ENCODE data around the gene SPACDR.

The SPACDR gene

DNA sequence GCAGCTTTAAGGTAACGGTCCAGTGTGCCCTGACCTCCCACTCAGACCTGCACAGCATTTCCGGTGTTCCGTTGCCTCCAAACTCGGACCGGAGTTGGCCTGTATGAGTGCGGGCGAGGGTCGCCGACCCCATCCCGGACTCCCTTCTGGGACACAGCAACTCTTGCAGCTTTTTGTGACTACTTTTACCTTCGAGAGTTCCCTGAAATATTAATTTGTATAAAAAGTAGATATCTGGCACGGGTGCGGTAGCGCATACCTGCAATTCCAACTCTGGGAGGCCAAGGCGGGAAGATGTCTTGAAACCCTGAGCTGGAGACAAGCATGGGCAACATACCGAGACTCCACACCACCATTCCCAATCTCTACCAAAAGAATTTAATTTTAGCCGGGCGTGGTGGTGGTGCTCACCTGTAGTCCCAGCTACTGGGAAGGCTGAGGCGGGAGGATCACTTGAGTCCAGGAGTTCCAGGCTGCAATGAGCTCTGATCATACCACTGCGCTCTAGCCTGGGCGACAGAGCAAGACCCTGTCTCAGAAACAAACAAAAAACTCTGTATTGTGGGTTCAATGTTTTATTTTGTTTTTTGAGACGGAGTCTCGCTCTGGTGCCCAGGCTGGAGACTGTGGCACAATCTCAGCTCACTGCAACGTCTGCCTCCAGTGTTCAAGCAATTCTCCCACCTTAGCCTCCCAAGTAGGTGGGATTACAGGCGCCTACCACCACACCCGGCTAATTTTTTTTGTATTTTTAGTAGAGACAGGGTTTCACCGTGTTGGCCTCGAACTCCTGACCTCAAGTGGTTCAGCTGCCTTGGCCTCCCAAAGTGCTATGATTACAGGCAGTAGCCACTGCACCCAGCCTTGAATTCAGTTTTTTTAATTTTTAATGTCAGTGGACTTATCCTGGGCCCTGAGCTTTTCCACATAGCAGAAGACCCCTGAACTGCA is 26.6 kb downstream of the SPACDR start:
- no peak for DNase-seq (ENCODE audit: low read depth in 2 of 2, low spot score in 1 of 2)

DNA sequence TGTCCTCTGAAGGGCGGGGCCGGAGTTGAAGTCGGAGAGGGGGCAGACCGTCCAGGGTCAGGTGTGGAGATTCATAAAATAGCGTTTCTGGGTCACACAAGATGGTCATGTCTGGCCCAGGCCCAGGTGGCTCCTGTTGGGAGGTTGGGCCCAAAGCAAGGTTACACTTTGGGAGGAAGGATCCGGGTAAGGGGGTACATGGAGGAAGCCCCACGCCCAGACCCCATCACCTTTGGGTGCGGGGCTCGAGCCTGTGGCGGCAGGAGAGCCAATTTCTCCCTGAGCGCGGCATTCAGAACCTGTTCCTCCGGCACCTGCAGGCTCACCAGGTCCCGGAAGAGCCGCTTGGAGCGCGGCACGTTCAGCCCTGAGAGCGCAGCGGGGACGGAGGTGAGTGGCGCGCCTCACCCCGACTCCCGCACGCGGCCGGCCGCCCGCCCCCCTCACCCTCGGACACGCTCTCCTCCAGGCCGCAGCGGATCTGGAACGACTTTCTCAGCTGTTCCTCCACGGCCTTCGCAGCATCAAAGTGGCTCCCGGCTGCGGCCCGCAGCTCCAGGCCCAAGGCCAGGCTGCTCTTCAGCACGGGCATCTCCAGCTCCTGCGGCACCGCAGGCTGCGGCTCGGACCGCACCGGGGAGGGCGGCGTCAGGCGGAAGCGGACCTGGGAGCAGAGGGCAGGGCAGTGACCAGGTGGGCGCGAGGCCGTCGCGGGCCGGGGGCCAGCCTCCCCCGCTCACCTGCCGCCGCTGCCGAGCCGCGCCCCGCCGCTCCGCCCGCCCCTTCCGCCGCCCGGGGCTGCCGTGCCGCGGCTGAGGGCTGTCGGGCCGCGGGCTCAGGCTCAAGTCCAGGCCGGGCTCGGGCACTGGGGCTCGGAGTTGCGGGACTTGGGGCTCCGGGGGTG is 28.4 kb downstream of the SPACDR start:
- DNase-seq (ENCODE audit: low read depth in 2 of 2, low spot score in 1 of 2): peak in 1 of 2 donors; percentile 8

DNA sequence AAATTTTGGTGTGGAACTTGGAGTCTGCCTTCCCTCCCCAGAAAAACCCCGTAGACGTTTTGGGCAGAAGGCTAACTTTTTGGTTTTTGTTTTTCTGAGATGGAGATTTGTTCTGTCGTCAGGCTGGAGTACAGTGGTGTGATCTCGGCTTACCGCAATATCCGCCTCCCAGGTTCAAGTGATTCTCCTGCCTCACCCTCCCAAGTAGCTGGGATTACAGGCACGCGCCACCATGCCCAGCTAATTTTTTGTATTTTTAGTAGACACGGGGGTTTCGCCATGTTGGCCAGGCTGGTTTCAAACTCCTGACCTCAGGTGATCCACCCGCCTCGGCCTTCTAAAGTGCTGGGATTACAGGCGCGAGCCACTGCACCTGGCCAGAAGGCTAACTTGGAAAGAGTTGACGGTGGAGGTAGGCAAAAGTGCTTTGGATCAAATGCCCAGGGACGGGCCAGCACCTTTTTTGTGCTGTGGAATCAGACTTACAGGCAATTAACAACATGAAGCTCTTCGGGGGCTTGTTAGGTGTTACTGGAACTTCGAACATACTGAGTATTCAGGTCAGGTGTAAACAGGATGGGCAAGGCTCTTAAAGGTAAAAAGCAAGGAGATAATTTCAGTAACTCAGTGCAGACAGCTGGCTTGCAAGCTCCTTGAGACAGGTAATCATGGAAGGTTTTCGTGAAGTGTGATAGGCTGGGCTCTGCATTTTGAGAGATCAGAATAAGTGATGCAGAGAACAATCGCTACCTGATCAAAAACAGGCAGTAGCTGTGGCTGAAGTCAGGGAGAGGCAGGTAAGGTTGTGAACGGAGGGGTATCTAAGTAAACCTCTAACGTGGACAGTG is 29.5 kb downstream of the SPACDR start:
- no peak for DNase-seq (ENCODE audit: low read depth in 2 of 2, low spot score in 1 of 2)

DNA sequence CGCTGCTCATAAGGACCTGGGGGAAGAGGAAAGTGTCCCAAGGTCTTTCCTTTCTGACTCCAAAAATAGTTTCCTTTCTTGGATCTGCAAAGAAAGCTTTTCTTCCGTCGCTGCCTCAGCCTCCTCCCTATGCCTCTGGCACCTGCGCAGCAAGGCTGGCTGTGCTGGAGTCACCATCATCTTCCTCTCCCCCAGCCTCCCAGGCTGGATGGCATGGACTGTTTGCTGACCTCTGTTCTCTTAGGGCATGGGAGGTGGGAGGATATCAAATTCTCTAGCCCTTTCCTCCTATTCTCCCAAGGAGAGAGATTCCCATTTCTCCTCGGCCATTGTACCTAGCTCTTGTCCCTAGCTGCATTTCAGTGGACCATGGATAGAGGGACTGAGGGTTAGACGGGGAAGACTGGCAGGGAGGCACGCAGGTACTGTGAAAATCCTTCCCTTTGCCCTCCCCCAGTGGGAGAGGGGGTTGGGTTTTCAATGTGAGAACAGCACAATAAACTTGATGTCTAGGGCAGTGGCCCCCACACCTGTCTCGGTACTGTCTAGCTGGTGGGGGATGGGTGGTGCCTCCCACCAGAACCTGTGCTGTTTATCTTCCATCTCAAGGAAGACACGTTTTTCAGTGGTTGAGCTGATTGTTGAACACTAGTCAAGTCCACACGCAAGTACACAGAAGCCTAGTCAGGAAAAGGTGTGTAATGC is 30.3 kb downstream of the SPACDR start:
- DNase-seq (ENCODE audit: low read depth in 2 of 2, low spot score in 1 of 2): no peak

DNA sequence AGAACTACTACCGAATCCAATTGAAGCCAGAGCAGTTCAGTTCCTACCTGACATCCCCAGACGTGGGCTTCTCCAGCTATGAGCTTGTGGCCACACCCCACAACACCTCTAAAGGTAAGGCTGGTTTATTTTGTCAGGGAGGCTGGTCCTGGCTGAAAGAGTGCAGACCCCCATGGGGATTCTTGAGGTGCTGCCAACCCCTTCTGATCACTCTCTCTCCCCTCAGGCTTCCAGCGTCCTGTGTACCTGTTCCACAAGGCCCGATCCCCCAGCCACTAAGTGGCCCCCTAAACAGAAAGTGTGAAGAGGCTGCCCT is 30.8 kb downstream of the SPACDR start:
- no peak for DNase-seq (ENCODE audit: low read depth in 2 of 2, low spot score in 1 of 2)

DNA sequence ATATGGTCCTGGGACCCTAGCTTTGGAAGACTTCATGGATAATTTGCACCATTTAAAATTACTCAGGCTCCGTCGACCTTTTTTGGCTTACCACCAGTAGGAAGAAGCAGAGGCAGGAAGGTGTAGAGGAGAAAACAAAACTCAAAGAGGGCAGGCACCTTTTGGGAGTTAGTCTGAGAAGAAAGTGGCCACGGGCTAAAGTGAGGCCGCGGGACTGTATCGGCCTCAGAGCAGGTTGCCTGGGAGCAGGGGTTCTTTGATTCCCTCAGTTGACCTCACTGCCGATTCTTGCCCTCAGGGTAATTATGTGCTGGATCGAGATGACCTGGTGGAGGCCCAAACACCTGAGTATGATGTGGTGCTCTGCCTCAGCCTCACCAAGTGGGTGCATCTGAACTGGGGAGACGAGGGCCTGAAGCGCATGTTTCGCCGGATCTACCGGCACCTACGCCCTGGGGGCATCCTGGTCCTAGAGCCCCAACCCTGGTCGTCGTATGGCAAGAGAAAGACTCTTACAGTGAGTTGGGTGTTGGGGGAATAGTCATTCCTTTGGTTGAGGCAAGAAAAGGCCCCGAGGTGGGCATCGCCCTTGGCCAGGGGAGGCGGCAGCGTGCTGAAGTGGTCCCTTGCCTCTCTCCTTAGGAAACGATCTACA is 31.3 kb downstream of the SPACDR start:
- DNase-seq (ENCODE audit: low read depth in 2 of 2, low spot score in 1 of 2): no peak

DNA sequence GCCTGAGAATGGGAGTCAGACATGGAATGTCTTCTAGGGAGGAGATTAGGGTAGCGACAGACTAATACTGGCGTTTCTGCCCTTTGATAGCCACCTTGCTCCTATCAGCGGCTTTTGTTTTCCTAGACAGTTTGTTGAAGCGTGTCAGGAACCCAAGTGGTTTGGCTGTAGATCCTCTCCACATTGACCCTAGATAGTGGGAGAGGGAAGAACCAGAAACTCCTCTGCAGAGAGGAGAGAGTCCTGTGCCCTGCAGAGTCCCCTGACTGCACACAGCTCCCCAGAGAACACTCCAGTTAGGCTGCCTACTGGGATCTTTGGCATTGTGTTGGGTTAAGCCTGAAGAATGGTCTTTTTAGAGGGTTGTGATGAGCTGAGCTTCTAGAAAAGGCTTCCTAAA is 32.0 kb downstream of the SPACDR start:
- no peak for DNase-seq (ENCODE audit: low read depth in 2 of 2, low spot score in 1 of 2)

DNA sequence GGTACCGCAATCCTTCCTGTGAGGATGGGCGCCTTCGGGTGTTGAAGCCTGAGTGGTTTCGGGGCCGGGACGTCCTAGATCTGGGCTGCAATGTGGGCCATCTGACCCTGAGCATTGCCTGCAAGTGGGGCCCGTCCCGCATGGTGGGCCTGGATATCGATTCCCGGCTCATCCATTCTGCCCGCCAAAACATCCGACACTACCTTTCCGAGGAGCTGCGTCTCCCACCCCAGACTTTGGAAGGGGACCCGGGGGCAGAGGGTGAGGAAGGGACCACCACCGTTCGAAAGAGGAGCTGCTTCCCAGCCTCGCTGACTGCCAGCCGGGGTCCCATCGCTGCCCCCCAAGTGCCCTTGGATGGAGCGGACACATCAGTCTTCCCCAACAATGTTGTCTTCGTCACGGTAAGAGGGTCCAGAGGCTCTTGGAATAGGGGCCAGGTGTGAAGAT is 32.7 kb downstream of the SPACDR start:
- DNase-seq (ENCODE audit: low read depth in 2 of 2, low spot score in 1 of 2): no peak

DNA sequence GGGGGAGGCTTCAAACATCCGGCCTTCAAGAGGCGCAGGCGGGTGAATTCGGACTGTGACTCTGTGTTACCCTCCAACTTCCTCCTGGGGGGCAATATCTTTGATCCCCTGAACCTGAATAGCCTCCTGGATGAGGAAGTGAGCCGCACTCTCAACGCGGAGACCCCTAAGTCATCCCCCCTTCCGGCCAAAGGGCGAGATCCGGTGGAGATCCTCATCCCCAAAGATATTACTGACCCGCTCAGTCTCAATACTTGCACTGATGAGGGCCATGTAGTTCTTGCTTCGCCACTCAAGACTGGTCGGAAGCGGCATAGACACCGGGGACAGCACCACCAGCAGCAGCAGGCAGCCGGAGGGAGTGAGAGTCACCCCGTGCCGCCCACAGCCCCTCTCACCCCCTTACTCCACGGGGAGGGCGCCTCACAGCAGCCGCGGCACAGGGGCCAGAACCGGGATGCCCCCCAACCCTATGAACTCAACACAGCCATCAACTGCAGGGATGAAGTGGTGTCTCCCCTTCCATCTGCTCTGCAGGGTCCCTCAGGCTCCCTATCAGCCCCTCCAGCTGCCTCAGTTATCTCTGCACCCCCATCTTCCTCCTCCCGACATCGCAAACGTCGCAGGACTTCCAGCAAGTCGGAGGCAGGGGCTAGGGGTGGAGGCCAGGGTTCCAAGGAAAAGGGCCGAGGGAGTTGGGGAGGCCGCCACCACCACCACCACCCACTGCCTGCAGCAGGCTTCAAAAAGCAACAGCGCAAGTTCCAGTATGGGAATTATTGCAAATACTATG is 33.4 kb downstream of the SPACDR start:
- DNase-seq (ENCODE audit: low read depth in 2 of 2, low spot score in 1 of 2): peak in 1 of 2 donors; percentile 14

DNA sequence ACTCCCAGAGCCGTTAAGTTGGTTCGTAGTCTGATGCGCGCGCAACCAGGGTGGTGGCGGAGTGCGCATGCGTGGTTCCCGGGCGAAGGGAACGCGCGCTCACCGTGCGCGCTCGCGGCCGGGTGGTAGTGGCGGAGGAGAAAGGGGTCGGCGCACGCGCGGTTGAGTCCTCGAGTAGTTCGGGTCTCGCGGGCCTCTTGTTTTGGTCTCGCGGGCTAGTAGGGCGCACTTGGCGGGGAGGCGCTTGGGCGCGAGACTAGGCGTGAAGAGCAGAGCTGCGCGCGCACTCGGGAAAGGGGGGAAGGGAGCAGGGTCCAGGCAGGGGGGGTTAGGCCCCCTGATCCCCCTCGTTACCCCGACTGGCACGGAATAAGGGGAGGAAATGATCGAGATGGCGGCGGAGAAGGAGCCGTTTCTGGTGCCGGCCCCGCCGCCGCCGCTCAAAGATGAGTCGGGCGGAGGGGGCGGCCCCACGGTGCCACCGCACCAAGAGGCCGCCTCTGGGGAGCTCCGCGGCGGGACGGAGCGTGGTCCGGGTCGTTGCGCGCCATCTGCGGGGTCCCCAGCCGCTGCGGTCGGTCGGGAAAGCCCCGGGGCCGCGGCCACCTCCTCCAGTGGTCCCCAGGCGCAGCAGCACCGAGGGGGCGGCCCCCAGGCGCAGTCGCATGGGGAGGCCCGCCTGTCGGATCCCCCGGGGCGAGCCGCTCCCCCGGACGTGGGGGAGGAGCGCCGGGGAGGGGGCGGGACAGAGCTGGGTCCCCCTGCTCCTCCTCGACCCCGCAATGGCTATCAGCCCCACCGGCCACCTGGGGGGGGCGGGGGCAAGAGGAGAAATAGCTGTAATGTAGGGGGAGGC is 34.2 kb downstream of the SPACDR start, which contains the start of gene MEPCE:
Gene MEPCE, plus strand, starts transcription at position 195 of the 856 bp plus-strand sequence. Its CDS starts 188 bp downstream, at position 383.
- DNase-seq (ENCODE audit: low read depth in 2 of 2, low spot score in 1 of 2): peak; percentile 97 to 99

DNA sequence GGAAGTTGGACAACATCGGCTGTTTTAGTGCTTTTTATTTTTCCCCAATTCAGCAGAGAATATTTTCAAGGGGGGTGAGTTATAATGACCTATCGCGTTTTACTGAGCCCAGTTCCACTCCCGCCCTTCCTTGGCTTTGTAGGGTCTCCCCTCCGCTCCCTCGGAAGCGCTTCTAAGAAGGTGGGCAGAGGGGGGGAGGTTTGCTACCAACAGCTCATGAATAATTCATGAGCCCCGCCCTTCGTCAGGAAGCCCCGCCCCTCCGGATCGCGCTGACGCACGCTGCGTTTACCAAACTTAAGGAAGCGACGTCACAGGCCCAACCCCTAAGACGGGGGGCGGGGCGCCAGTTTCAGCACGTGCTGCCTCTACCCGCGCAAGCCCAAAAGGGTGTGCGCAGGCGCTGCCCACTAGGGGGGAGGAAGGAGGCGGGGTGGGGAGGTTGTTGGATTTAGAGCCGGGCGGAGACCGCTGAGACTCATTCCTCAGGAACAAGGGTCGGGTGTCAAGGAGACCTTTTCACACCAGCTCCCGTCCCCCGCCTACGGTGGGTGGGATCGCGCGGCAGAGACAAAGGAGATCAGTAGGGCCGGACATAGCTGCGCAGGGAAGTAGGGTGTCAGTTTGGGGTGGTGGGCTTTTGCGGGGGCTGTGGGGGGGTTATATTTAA is 35.0 kb downstream of the SPACDR start:
- peak; percentile 100 for DNase-seq (ENCODE audit: low read depth in 2 of 2, low spot score in 1 of 2)

DNA sequence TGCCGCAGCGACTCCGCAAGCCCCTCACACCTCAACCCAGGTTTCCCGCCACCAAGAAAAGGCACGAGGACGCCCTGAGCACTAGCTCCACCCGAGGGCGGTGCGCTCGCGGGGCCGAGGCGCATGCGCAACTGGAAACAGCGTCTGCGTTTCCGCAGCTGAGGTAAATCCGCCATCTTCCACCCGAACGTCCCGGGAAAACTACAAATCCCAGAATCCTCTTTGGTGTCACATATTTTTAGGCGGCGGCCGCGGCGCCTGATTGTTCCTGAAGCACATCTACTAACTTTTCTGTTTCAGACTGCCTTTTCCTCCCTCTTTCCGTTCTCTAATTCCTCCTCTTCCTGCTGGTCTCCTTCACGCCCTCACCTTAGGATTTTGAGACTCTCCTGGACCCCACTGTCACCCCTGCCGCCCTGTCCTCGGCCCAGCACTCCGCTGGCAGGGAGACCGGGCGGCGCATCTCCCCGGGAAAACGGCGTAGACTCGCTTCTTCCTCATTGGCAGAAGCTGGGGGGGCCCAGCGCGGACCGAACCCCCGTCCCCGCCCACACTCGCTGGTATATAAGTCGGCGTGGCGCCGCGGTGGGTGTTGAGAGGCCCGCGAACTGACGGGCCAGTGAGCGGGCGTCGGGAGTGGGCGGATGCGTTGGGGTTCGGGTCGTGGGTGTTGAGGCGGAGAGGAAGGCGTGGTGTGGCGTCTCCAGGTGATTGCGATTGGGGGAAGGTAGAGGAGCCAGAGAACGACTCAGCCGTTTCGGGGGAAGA is 35.7 kb downstream of the SPACDR start, which contains the start of gene ZCWPW1:
Gene ZCWPW1, minus strand, starts transcription at position 505 of the 768 bp plus-strand sequence. CDS start 8,054 bp downstream, outside the sequence.
- DNase-seq (ENCODE audit: low read depth in 2 of 2, low spot score in 1 of 2): peak; percentile 97

DNA sequence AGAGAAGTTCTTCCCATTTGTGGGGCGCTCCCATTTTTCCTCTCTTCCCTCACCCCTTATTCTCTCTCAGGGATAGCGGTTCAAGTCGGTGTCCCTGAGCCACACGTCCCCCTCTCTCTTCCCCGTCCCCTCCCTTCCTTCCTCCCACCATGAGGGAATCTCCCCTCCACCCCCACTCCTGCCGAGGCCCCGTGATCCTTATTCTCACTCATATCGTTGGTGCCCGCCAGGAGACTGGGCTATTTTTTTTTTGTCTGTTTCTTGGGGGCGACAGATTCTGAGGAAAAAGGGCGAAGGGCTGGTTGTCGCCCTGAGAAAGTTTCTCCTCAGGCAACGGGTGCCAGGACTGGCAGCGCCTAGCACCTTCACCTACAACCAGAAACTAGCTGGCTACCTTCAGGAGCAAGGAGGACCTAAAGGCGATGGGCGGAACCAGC is 36.3 kb downstream of the SPACDR start:
- DNase-seq (ENCODE audit: low read depth in 2 of 2, low spot score in 1 of 2): no peak

DNA sequence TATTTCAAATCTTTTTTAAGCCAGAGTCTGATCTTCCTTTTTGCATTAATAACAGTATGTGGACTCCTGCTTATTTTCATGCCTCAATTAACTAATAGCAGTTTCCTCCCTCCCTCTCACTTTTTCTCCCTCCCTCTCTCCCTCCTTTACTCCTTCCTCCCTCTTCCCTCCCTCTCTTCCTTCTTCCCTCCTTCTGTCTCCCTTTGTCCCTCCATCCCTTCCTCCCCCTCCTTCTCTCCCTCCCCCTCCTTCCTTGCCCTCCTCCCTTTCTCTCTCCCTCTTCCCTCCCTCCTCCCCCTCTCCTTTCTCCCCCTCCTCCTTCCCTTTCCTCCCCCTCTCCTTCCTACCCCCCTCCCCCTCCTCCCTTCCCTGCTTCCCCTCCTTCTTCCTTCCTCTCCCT is 37.5 kb downstream of the SPACDR start:
- DNase-seq (ENCODE audit: low read depth in 2 of 2, low spot score in 1 of 2): no peak

DNA sequence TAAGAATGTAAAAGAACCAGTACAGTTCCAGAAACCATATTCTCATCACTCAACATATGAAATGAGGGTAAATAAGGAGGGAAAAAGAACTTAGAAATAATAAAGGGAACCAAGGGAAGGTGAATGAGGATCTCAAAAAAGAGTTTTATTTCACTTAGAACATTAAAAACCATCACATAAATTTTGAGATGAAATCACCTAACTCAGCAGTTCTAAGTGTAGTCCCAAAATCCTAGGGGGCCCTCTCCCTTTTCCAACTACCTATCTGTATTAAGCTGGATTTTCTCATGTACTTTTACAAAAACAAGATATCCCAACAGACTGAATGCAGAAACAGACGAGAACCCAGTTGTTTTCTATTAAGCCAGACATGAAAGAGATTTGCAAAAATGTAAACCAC is 38.7 kb downstream of the SPACDR start:
- DNase-seq (ENCODE audit: low read depth in 2 of 2, low spot score in 1 of 2): no peak

DNA sequence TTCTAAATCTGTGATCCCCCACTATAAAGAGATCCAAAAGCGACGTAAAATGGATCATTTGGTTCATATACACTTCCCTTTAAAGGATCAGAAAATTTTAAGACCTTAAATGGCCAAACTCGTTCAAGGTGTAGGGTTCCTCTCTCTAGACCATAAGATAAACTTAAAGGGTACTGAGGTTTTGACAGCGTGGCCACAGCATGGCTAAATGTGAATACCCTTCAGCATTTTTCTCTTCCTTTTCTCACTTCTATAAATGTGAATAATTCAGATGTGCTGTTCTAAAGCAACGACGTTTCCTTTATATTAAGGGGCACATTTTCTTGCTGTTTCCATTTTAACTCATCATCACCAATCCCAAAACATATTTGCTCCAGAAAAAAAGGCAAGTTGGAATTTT is 40.7 kb downstream of the SPACDR start:
- DNase-seq (ENCODE audit: low read depth in 2 of 2, low spot score in 1 of 2): no peak

Measured in stimulated activated CD8-positive, alpha-beta memory T cell treated with anti-CD3 and anti-CD28 coated beads, Interleukin-4, amount 100 ng/mL, for 1 hour (primary cell).